ENCODE measurements around the gene KCNE1.

KCNE1 gene

DNA sequence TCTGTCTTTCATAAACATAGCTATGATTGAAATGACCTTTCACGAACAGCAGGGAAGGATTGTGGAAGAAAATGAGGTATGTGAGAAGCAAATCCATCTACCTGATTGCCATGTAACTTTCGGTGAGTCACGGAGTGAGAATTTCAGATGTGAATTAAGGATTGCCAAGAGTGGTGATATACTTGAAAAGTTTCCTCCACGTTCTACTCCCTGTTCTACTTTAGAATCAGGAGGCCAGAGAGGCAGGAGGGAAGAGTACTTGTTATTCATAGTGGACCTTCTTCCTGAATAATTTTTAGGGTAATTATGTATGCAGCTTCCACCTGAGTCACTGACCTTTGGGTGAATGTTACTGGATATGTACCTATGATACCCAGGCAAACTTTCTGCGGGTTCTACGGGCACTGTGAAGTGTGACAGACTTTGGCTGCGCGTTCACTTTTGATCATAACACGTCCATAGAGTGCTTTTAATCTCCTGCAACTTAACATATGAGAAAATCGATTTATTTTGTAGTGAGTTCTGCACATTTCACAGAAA lies 2.6 kb upstream of the KCNE1 start:
- ChIA-PET CTCF (interaction anchor here (0.9 to 26.3 kb wide), 7 partner anchors 8 to 116 kb away, joined by 3 to 351 read pairs (median 7); no protein-coding TSS in a partner anchor), POLR2A (interaction anchor here (1.2 to 1.4 kb wide), 3 partner anchors 10 to 68 kb away, joined by 3 to 6 read pairs (median 4); no protein-coding TSS in a partner anchor)
- DNase-seq (ENCODE audit: low read depth, low spot score), result no peak
- H3K4me3 ChIP-seq (ENCODE audit: low read depth, low read length), result no peak overlapping the region
- TF ChIP-seq, protein P1, sequence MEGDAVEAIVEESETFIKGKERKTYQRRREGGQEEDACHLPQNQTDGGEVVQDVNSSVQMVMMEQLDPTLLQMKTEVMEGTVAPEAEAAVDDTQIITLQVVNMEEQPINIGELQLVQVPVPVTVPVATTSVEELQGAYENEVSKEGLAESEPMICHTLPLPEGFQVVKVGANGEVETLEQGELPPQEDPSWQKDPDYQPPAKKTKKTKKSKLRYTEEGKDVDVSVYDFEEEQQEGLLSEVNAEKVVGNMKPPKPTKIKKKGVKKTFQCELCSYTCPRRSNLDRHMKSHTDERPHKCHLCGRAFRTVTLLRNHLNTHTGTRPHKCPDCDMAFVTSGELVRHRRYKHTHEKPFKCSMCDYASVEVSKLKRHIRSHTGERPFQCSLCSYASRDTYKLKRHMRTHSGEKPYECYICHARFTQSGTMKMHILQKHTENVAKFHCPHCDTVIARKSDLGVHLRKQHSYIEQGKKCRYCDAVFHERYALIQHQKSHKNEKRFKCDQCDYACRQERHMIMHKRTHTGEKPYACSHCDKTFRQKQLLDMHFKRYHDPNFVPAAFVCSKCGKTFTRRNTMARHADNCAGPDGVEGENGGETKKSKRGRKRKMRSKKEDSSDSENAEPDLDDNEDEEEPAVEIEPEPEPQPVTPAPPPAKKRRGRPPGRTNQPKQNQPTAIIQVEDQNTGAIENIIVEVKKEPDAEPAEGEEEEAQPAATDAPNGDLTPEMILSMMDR (IDR thresholded peaks at IDR 0.05; ENCODE audit: insufficient read depth, low read length, missing control alignments), result no peak

DNA sequence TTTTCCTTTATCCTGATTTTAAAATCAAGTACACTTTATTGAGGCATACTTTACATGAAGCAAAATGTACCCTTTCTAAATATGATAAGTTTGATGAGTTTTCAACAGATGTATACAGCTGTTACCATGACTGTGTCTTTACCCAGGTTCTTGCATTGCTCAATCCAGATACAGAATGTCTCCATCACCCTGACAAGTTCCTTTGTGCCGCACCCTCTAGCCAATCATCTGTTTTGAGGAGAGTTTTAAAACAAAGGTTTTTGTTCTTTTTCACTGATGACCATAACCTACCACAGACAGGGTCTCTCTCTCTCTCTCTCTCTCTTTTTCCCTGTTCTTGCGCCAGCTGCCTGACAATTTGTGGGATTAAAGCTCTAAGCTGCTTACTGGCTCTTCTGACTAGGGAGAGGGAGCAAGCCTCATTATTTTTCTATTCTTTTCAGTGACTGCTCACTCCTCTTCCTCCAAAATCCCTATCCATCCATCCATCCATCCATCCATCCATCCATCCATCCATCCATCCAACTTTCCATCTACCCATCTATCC lies 1.2 kb upstream of the KCNE1 start:
- CTCF ChIA-PET, result interaction anchor here (0.9 to 26.3 kb wide), 4 partner anchors 10 to 90 kb away, joined by 3 to 351 read pairs (median 82); no protein-coding TSS in a partner anchor
- DNase-seq (ENCODE audit: low read depth, low spot score), result no peak

DNA sequence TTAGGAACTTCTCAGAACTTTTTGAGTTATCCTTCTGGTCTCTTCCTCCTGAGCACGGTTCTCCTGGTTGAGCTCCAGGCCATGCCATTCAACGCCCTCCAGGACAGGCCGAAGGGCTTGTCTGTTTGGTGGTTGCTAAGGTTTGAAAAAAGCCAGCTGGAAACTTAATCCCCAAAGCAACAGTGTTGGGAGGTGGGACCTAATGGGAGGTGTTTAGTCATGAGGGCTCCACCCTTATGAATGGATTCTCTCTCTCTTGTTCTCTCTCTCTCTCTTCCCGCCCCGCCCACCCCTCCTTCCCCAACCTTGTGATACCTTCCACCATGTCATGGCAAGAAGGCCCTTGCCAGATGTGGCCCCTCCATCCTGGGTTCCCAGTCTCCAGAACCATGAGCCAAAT lies 829 bp downstream of the KCNE1 start:
- ChIA-PET CTCF (interaction anchor here (0.6 to 26.3 kb wide), 28 partner anchors 7 to 148 kb away, joined by 3 to 351 read pairs (median 8); partner anchors contain the start of gene RCAN1), POLR2A (interaction anchor here (1.5 kb wide), 1 partner anchor 92 kb away, joined by 10 read pairs; no protein-coding TSS in a partner anchor)
- TF ChIP-seq, protein P1 (IDR thresholded peaks at IDR 0.05; ENCODE audit: insufficient read depth, low read length, missing control alignments), result no peak
- no peak overlapping the region for H3K4me3 ChIP-seq (ENCODE audit: low read depth, low read length)
- DNase-seq (ENCODE audit: low read depth, low spot score), result no peak

More for the DNA sequence above, 1.2 kb upstream of the KCNE1 start:
- no peak overlapping the region for H3K4me3 ChIP-seq (ENCODE audit: low read depth, low read length)
- TF ChIP-seq, protein P1 (IDR thresholded peaks at IDR 0.05; ENCODE audit: insufficient read depth, low read length, missing control alignments), result no peak
- POLR2A ChIA-PET, result interaction anchor here (1.3 kb wide), 1 partner anchor 89 kb away, joined by 4 read pairs; no protein-coding TSS in a partner anchor

DNA sequence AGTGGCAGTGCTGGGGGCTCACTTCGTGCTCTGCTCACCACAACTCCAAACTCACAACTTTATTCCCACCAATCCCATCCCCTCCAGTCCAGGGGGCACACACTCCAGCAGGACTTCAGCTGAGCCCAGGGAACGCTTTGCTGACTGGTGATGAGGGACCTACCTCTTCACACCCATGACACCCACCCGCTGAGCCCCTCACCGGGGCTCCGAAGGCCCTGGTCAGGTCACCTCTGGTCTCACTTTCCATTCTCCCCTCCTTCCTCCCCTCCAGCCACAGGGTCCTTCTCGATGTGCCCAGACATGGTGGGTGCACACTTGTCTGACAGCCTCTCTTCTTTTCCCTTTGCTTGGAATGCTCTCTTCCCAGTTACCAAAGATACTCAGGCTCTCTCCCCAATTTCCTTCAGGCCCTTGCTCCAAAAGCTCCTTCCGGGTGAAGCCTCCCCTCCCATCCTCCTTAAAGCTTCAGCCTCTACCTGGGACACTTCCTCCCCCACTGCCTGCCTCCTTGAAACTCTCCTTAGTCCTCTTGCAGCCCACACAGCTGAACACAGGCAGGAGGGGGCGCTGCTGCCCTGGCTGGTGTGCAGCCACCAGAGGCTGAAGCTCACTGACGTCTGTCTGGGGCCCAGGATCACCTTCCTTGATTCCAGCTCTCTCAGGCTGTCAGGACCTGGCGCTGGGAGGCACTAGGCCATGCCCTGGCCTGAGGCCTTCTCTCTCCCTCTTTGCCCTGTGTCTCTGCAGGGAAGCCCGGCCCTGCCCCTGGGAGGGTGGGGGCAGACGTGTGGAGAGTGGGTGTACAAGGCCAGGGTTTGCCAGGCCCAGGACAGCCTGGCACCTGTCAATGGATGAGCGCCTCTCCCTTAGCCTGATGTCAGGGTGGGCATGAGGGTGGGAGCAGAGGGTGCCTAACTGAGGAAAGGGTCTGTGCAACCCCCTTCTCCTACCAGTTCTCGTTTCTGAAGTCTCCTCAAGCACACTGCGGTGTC lies 1.6 kb downstream of the KCNE1 start:
- no peak for DNase-seq (ENCODE audit: low read depth, low spot score)
- H3K4me3 ChIP-seq (ENCODE audit: low read depth, low read length), result no peak overlapping the region
- TF ChIP-seq, protein P1 (IDR thresholded peaks at IDR 0.05; ENCODE audit: insufficient read depth, low read length, missing control alignments), result peak; percentile 98
- ChIA-PET POLR2A (interaction anchor here (0.9 to 1.5 kb wide), 3 partner anchors 16 to 92 kb away, joined by 3 to 10 read pairs (median 5); no protein-coding TSS in a partner anchor), CTCF (interaction anchor here (0.6 to 26.3 kb wide), 30 partner anchors 8 to 148 kb away, joined by 3 to 351 read pairs (median 7); partner anchors contain the start of gene RCAN1)

DNA sequence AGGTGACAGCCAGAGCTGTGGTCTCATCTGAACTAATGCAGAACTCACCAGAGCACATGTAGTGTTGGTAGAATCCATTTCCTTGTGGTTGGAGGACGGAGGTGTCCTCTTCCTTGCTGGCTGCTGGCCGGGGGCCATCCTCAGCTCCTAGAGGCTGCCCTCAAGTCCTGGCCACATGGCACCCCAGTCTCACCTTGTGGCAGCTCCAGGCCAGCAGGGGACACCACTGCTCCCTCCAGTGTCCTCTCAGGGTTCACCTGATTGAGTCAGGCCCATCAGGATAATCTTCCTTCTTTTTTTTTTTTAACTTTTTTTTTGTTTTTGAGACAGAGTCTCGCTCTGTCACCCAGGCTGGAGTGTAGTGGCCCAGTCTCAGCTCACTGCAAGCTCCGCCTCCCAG lies 2.9 kb downstream of the KCNE1 start:
- POLR2A ChIA-PET, result no interaction called here
- no peak for DNase-seq (ENCODE audit: low read depth, low spot score)
- CTCF ChIA-PET, result interaction anchor here (1.0 to 26.3 kb wide), 13 partner anchors 9 to 120 kb away, joined by 3 to 351 read pairs (median 10); no protein-coding TSS in a partner anchor
- no peak overlapping the region for H3K4me3 ChIP-seq (ENCODE audit: low read depth, low read length)
- TF ChIP-seq, protein P1 (IDR thresholded peaks at IDR 0.05; ENCODE audit: insufficient read depth, low read length, missing control alignments), result no peak

Data from AG04449 (cell line).